T-helper 1 cell (primary cell): ENCODE results near the gene ZNF626.
A peak's percentile ranks its signal among the peaks of the same experiment; 100 is the strongest.
"Not testable (repeated sequence)": the region's sequence is repeated elsewhere in the genome, so short reads cannot be mapped to it uniquely, and the experiment has no call there.

Experiments
- DNase-seq, 5 donors: peaks; one replicate each; pipeline ENCODE4 v3.0.0-alpha.2; 2012 to 2020
- total RNA-seq, 4 donors: gene quantifications; one replicate each; lab custom pipeline; 2026; lab: John Stamatoyannopoulos, UW

Gene ZNF626
- 6.2 to 12.3 (median 6.6) reads per million in 4 donors for total RNA-seq

DNA sequence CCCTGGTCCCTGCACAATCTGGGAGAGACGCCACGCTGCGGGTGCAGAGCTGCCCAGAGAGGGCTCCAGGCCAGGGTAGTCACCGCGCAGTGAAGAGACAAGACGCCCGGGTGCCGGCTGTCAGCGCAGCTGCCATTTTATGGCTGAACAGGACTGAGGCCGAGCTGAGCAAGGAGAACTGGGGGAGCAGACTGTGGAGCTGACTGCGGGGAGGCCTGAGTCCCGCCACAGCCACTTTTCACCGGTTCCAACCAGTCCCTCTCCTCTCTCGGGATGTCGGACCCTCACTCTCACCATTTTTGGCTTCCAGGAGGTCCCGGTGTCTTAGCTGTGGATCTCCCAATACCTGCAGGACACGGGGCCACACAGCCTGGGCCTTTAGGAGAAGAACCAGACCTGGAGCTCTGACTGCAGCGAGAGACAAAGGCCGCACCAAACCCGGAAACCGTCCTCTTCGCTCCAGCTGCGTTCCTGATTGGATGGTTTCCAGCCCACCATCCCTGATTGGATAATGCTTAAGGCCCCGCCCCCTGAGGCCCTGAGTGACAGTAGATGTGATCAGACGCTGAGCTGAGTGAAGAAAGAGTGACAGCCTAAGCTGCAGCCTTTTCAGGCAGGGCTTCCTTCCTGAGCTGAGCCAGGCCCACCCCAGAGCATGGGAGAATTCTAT lies at the start of gene ZNF626:
Gene ZNF626 (minus strand): TSS at position 422 of the 670 bp plus-strand sequence. CDS start 125 bp downstream, at position 297.
- DNase-seq = peak; percentile 78 to 90 (median 84)

DNA sequence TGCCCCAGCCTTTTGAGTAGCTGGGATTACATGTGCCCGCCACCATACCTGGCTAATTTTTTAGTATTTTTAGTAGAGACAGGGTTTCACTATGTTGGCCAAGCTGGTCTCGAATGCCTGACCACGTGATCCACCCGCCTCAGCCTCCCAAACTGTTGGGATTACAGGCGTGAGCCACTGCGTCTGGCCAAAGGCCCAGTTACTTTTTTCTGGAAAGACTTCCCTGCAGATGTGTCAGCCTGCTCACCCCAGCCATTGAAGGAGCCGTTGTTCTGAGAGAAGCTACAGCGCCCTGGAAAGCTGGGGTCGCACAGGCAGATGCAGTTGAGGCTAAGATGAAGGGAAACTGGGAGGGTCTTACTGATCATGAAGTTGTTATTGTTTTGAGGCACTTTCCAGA lies 7.9 kb upstream of the ZNF626 start:
- no peak for DNase-seq

DNA sequence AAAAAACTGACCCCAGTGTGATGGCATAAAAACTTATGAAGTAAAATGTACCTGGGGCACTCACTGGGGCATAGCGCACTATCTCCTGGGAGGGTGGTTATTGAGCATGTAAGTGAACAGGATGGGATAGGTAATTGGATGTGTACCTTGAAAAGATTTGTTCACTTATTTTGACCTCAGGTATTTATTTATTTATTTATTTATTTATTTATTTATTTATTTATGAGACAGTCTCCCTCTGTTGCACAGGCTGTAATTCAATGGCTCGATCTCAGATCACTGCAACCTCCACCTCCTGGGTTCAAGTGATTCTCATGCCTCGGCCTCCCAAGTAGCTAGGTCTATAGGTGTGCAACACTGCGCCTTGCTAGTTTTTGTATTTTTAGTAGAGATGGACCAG lies 5.9 kb upstream of the ZNF626 start:
- DNase-seq = no peak

DNA sequence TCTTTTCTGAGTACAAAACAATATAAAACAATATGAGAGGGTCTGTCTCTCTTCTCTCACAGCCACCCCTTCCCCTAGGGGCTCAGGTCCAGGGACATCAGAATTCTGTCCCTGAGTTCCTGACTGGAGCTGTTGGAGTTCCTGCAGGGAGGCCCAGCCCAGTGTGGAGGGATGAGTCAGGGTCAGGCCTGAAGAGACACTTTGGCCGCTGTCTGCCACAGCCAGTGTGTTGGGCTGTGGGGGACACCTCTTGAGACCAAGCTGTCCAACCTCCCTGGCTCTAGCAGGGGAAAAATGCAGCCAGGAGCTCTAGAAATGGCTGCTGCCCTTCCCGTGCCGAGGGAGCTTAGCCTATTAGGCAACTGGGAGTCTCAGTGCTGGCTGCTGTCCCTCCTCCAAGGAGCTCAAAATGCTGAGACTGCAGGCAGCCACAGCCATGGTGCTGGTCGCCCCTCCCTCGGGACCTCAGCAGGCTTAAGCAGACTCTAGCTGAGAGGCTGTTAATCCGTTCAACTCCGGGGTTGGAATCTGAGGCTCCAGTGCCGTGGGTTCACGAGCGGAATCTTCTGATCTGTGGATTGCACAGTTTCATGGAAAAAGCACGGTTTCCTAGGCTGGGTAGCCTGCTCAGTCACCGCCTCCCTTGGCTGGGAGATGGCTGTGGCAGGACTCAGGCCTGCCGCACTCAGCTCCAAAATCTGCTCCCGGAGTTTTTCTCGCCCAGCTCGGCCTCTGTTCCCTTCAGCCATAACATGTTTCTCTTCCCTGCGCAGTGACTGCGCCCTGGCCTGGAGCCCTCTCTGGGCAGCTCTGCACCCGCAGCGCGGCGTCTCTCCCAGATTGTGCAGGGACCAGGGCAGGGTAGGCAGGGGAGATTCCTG lies 3.8 kb upstream of the ZNF626 start:
- DNase-seq = no peak

DNA sequence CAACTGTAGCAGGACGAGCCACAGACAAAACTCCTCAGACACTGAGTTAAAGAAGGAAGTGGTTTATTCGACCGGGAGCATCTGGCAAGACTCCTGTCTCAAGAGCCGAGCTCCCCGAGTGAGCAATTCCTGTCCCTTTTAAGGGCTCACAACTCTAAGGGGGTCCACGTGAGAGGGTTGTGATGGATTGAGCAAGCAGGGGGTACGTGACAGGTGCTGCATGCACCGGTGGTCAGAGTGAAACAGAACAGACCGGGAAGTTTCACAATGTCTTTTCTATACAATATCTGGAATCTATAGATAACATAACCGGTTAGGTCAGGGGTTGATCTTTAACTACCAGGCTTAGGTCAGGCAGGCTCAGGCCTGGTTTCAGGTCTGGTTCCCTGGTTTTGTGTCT lies 3.1 kb upstream of the ZNF626 start:
- DNase-seq = not testable (repeated sequence)

DNA sequence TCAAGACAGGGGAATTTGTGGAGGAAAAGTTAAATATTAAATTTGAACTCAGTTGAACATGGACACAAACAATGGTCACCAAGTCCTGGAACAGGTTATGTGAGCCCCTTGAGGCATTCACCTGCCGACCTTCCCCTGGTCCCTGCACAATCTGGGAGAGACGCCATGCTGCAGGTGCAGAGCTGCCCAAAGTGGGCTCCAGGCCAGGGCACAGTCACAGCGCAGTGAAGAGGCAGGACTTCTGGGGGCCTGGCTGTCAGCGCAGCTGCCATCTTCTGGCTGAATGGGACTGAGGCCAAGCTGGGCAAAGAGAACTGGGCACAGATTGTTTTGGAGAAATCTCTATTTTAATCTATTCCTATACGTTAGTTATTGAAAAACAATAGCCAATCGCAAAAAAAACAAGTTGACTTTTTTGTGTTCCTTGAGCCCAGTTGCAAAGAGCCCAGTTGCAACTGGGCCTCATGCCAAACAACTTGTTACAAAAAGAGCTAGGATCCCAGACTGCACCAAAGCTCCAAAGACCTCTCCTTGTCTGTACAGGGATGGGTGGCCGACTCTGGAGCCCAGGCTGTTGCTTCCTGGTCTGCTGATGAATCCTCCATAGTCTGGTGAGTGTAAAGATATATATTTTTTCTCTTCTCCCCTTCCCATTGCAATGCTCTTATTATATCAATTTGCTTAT lies 1.2 kb upstream of the ZNF626 start:
- no peak for DNase-seq

DNA sequence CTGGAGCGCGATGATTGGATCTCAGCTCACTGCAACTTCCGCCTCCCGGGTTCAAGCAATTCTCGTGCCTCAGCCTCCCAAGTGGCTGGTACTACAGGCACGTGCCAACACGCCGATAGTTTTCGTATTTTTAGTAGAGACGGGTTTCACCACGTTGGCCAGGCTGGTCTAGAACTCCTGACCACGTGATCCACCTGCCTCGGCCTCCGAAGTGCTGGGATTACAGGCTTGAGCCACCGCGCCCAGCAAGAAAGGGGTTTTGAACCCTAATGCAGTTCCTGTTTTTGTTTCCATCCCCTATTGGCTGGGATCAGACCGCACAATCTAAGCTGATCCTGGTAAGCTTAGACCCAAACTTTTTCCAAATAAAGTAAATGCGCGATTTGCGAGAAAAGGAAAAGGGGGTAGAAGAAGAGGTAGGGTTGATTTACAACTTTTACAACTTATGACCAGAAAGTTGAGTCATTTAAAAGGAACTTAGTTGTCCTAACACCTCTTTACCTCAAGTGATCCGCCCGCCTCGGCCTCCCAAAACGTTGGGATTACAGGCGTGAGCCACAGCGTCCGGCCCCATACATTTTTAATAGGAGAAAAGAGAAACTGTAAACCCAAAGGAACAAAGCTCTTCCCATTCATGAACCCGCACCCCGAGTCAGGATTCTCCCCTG lies 764 bp downstream of the ZNF626 start:
- no peak for DNase-seq

DNA sequence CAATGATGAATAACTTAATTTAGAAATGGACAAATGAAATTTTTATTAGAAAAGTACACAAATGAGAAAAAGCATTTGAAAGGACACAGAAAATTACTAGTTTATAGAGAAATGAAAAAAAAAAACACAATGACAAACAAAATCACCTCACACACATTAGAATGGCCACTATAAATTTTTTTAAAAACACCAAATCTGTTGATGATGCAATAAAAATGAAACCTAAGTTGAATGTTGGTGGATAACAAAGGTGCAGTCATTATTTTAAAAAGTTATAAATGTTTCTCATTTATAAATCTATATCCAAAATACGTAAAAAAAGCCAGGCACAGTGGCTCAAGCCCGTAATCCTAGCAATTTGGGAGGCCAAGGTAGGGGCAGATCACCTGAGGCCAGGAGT lies 20.8 kb downstream of the ZNF626 start:
- DNase-seq = no peak

DNA sequence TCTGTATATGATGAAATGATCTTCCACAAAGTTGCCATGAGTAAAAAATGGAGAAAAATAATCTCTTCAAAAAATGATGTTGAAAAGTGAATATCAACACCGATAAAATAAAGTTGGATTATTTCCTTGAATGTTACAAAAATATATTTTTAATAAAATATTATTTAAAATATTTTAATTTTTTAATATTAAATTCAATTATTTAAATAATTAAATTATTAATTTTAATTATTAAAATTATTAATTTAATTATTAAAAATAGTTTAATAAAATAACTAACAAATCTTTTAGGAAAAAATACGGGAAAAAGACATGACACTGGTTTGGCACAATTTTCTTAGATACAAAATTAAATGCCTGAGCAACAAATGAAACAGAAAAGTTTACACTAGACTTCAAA lies 21.3 kb downstream of the ZNF626 start:
- DNase-seq = no peak

DNA sequence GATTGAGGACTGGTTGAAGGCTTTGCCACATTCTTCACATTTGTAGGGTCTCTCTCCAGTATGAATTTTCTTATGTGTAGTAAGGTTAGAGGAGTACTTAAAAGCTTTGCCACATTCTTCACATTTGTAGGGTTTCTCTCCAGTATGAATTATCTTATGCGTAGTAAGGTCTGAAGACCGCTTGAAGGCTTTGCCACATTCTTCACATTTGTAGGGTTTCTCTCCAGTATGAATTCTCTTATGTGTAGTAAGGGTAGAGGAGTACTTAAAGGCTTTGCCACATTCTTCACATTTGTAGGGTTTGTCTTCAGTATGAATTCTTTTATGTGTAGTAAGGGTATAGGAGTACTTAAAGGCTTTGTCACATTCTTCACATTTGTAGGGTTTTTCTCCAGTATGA lies 36.8 kb downstream of the ZNF626 start:
- DNase-seq = not testable (repeated sequence)

DNA sequence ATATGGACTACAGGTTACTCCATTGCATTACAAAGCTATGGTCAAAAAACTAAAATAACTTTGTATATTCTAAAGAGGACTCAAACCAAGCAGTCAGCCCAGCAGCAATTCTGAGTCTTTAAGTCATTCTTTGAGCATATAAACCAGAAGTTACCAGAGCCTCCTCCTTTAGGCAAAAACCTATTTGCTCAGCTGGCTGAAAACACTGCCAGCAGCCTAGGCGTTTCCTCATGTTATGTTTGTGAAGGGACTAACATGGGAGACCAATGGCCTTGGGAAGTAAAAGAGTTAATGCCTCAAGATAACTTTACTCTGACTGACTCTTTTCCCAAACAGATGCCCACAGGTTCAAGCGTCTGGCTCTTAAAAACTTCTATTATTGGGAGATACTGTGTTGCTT lies 45.3 kb downstream of the ZNF626 start:
- DNase-seq = no peak

DNA sequence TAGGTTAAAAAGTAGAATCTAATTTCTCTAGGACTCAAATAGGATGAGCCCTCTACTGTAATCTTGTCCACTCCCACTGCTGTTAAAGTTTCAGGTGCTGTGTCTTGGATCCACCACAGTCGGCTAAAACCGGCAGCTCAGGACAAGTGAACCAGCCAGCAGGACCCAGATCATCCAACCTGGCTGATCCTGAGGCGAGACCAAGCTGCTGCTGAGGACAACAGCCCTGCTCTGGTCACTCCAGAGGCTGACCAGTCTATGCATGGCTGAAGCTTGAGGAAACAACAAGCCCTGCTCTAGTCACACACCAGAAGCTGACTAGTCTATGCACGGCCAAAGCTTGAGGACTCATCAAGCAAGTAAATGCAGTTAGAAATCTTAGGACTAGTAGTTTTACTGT lies 46.4 kb downstream of the ZNF626 start:
- DNase-seq = not testable (repeated sequence)

DNA sequence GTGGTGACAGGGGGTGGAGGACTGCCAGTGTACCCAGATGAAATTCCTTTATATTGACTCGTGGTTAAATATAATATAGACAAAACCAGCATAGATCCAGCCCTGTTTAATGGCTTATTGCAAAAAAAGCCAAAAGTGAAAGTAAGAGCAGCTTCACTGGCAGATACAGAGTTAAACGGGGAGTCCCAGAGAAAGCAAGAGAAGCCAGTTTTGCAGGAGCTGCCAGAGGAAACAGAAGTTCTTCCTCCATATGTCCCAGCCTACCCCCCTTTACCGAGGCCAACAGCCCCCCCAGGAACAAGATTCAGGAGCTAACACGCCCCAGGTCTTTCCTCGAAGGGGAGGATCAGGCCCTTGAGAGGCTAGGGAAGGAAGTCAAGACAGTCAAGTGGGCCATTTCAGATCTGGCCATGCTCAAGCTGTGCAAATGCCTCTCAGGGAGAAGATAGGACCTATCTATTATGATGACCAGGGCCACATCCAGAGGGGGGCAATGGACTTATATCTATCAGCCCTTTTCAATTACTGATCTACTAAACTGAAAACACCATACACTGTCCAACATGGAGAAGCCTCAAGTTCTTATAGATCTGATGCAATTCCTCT lies 48.6 kb downstream of the ZNF626 start:
- DNase-seq = no peak

DNA sequence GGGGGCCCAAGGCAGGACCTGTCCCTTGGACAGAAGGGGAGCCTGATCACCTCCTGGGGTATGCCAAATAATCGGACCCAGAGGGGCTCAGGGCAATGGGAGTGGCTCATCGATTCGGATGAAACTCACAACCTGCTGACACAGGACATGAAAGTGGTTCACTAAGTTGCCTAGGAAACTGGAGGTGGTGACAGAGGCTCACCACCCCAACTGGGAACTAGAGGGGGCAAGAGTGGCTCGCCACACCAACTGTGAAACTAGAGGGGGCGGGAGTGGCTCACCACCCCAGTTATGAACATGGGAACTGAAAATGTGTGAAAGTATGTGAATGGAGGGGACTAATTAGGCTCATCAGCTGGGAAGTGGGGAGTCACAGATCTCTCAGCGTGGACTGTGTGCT lies 49.5 kb downstream of the ZNF626 start:
- no peak for DNase-seq

DNA sequence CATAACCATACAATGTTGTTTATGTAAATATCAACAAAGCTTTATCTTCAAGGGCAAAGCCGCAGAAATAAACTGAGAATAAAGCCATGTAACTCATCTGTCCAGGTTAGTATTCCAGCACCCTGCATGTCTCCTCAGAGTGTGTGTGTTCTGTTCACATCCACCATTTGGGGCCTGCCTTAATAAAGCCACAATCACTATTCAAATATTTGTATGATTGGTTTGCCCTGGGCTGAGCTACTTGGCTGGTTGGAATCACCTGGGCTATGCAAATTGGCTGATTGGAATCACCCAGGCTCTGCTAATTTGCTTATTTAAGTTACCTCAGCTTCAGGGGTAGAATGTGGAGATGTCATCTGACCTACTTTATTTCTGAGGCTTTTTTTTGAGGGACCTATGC lies 53.4 kb downstream of the ZNF626 start:
- no peak for DNase-seq
